Liver (tissue), 9 donors: ENCODE data around the gene FADS2. TPM values are rescaled to one million over a fixed set of nuclear protein-coding genes. Genes with fewer than 3 reads are reported as not detected.

ENCODE experiments used
- DNase-seq: peaks from one replicate; pipeline ENCODE4 v3.0.0-alpha.2; 2017; ENCODE audit warnings: low spot score
- H3K27ac ChIP-seq, 2 donors: one replicate each; pipeline ENCODE4 v1.7.0; 2013; ENCODE audit warnings: inconsistent platforms in 2 of 2, low read length in 2 of 2, control low read depth in 1 of 2, low read depth in 1 of 2, mild to moderate bottlenecking in 1 of 2
- H3K27me3 ChIP-seq, 4 donors: one replicate each; pipeline versions ENCODE4 v1.6.1 to v1.7.0; 2013; ENCODE audit warnings: low read length in 3 of 4, inconsistent platforms in 1 of 4, mild to moderate bottlenecking in 1 of 4, moderate library complexity in 1 of 4; ENCODE audit not compliant: control insufficient read depth in 4 of 4, insufficient read depth in 4 of 4
- H3K36me3 ChIP-seq, 4 donors: one replicate each; pipeline versions ENCODE4 v1.6.1 to v1.7.0; 2013; ENCODE audit warnings: low read length in 3 of 4, mild to moderate bottlenecking in 3 of 4, low read depth in 1 of 4, moderate library complexity in 1 of 4; ENCODE audit not compliant: control insufficient read depth in 4 of 4, insufficient read depth in 3 of 4
- H3K4me1 ChIP-seq, 4 donors: one replicate each; pipeline versions ENCODE4 v1.6.1 to v1.7.0; 2013; ENCODE audit warnings: low read length in 3 of 4, mild to moderate bottlenecking in 3 of 4, moderate library complexity in 1 of 4; ENCODE audit not compliant: control insufficient read depth in 4 of 4, insufficient read depth in 4 of 4
- H3K4me3 ChIP-seq, 3 donors: one replicate each; pipeline versions ENCODE4 v1.6.1 to v1.7.0; 2013; ENCODE audit warnings: low read length in 3 of 3, control low read depth in 1 of 3, low read depth in 1 of 3, mild to moderate bottlenecking in 1 of 3
- H3K9ac ChIP-seq, 2 donors: one replicate each; pipeline ENCODE4 v1.7.0; 2013; ENCODE audit warnings: low read length in 2 of 2, mild to moderate bottlenecking in 2 of 2, moderate library complexity in 2 of 2, control low read depth in 1 of 2, low read depth in 1 of 2
- H3K9me3 ChIP-seq, 4 donors: one replicate each; pipeline versions ENCODE4 v1.6.1 to v1.7.0; 2013; ENCODE audit warnings: low read length in 3 of 4; ENCODE audit not compliant: control insufficient read depth in 4 of 4
- EGR1 ChIP-seq, 2 donors: IDR thresholded peaks; 2 replicates each; pipeline ENCODE4 v1.6.1; 2016 to 2018; ENCODE audit warnings: antibody characterized with exemption in 2 of 2, low read depth in 2 of 2
- FOXA1 ChIP-seq: IDR thresholded peaks from 2 replicates; pipeline ENCODE4 v1.6.1; 2016; ENCODE audit warnings: antibody characterized with exemption
- FOXA2 ChIP-seq: IDR thresholded peaks from 2 replicates; pipeline ENCODE4 v1.6.1; 2016; ENCODE audit warnings: antibody characterized with exemption
- GABPA ChIP-seq, 2 donors: IDR thresholded peaks in 1 of 2; conservative IDR thresholded peaks in 1 of 2; 2 replicates each; pipeline ENCODE4 v1.6.1; 2016; ENCODE audit warnings: antibody characterized with exemption in 2 of 2, mild to moderate bottlenecking in 1 of 2, moderate library complexity in 1 of 2
- HNF4A ChIP-seq, 2 donors: conservative IDR thresholded peaks; 2 replicates each; pipeline ENCODE4 v1.6.1; 2016; ENCODE audit warnings: antibody characterized with exemption in 2 of 2, mild to moderate bottlenecking in 2 of 2
- HNF4G ChIP-seq: IDR thresholded peaks from 2 replicates; pipeline ENCODE4 v1.6.1; 2016; ENCODE audit warnings: antibody characterized with exemption
- JUND ChIP-seq, 2 donors: IDR thresholded peaks; 2 replicates each; pipeline ENCODE4 v1.6.1; 2016; ENCODE audit warnings: antibody characterized with exemption in 2 of 2
- MAX ChIP-seq: IDR thresholded peaks from 2 replicates; pipeline ENCODE4 v1.6.1; 2016; ENCODE audit warnings: antibody characterized with exemption
- NR2F2 ChIP-seq: IDR thresholded peaks from 2 replicates; pipeline ENCODE4 v1.6.1; 2016; ENCODE audit warnings: antibody characterized with exemption
- REST ChIP-seq: IDR thresholded peaks from 2 replicates; pipeline ENCODE4 v1.6.1; 2016; ENCODE audit warnings: antibody characterized with exemption, mild to moderate bottlenecking
- SP1 ChIP-seq: IDR thresholded peaks from 2 replicates; pipeline ENCODE4 v1.6.1; 2018; ENCODE audit warnings: antibody characterized with exemption, mild to moderate bottlenecking
- TAF1 ChIP-seq: conservative IDR thresholded peaks from 2 replicates; pipeline ENCODE4 v1.6.1; 2016; ENCODE audit warnings: antibody characterized with exemption, mild to moderate bottlenecking
- YY1 ChIP-seq: IDR thresholded peaks from 2 replicates; pipeline ENCODE4 v1.6.1; 2016; ENCODE audit warnings: antibody characterized with exemption, mild to moderate bottlenecking
- ZBTB33 ChIP-seq: IDR thresholded peaks from 2 replicates; pipeline ENCODE4 v1.6.1; 2016; ENCODE audit warnings: antibody characterized with exemption
- WGBS: extraction: QIAGEN DNeasy Blood & Tissue Kit; methylation state at CpG from one replicate; pipeline ENCODE4 v1.1.7; 2013; 5-methylcytosine and 5-hydroxymethylcytosine counted together
- polyA plus RNA-seq, 2 donors: library from polyadenylated mRNA; stranded (reverse) in 1 of 2; unstranded in 1 of 2; fragments of 200-250 nt in 1 of 2; fragments of >200 nt in 1 of 2; fragmentation: Nextera tagmentation in 1 of 2; extraction: Ambion mirVana in 1 of 2; gene quantifications; one replicate each; pipeline versions ENCODE4 v1.2.1 to v1.2.3, GENCODE V29; 2013 to 2015
- total RNA-seq, 2 donors: library from RNA; depleted of rRNA; stranded (reverse); fragments of >200 nt; gene quantifications; one replicate each; pipeline ENCODE4 v1.2.3, GENCODE V29; 2014
- TF ChIP-seq, protein P1 (sequence below): IDR thresholded peaks from 2 replicates; pipeline ENCODE4 v1.6.1; 2016; ENCODE audit warnings: antibody characterized with exemption
- donor health status: healthy.
- donor health status: healthy.
- donor health status: healthy.
- donor health status: healthy.
- donor health status: healthy.

Gene FADS2
- total and polyA plus RNA-seq, 4 donors: 2.8 to 281 (median 84.9) TPM

DNA sequence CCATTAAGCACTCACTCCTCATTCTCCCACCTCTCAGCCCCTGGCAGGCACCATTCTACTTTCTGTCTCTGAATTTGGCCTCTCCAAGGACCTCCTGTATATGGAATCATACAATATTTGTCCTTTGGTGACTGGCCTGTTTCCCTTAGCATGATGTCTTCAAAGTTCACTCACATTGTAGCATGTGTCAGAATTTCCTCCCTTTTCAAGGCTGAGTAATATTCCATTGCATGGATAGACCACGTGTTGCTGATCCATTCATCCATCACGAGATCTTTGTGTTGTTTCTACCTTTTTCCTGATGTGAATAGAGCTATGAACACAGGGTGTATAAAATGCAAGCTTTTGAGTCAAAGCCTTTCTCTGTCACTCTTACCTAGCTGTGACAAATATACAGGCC is 11.6 kb downstream of the FADS2 start:
- Histone ChIP-seq H3K27me3 (no peaks in the 10 kb centered on the region), H3K4me3 (no peak overlapping the region), H3K9ac (no peak overlapping the region), H3K27ac (no peak overlapping the region), H3K9me3 (no peaks in the 10 kb centered on the region), H3K36me3 (peaks cover 4 to 26% (median 13%) of the 10 kb centered on the region in 4 donors), H3K4me1 (peaks cover 0 to 2% (median 0%) of the 10 kb centered on the region in 4 donors)
- TF ChIP-seq TAF1: no peak
- TF ChIP-seq MAX: no peak
- no peak for TF ChIP-seq REST
- no peak for TF ChIP-seq HNF4A (conservative IDR thresholded peaks at IDR 0.05)
- no peak for TF ChIP-seq ZBTB33
- TF ChIP-seq, protein P1, sequence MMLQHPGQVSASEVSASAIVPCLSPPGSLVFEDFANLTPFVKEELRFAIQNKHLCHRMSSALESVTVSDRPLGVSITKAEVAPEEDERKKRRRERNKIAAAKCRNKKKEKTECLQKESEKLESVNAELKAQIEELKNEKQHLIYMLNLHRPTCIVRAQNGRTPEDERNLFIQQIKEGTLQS: no peak
- no peak for TF ChIP-seq YY1
- no peak for TF ChIP-seq GABPA (IDR thresholded peaks at IDR 0.05 in 1 of 2, conservative IDR thresholded peaks at IDR 0.05 in 1 of 2)
- TF ChIP-seq NR2F2: no peak
- TF ChIP-seq FOXA2: no peak
- TF ChIP-seq JUND (IDR thresholded peaks at IDR 0.05): no peak
- no peak for TF ChIP-seq SP1
- no peak for TF ChIP-seq FOXA1
- TF ChIP-seq EGR1 (IDR thresholded peaks at IDR 0.05; ENCODE audit: low read depth in 2 of 2): no peak
- 70% methylated on average over 2 of the region's 2 CpGs for WGBS
- DNase-seq: no peak

- WGBS: 92% methylated on average over 7 of the region's 7 CpGs
- no peak for DNase-seq
- Histone ChIP-seq H3K4me1 (peaks cover 0 to 4% (median 0%) of the 10 kb centered on the region in 4 donors), H3K27ac (no peak overlapping the region), H3K27me3 (no peaks in the 10 kb centered on the region), H3K36me3 (peaks cover 4 to 26% (median 13%) of the 10 kb centered on the region in 4 donors), H3K9ac (no peak overlapping the region), H3K9me3 (no peaks in the 10 kb centered on the region), H3K4me3 (no peak overlapping the region)
- TF ChIP-seq EGR1 (IDR thresholded peaks at IDR 0.05; ENCODE audit: low read depth in 2 of 2) (no peak), TAF1 (no peak), HNF4G (no peak), JUND (IDR thresholded peaks at IDR 0.05) (no peak), REST (no peak), NR2F2 (no peak), YY1 (no peak)
Measured at GRCh38 chr11:61840371-61840770, 12.3 kb downstream of the FADS2 start.
